Measurements from ENCODE around the gene RBM15B. TPM values are rescaled to one million over a fixed set of nuclear protein-coding genes. Genes with fewer than 3 reads are reported as not detected.

Gene RBM15B
- total RNA-seq (10 to 100 TPM; 15.0 to 19.6 (median 15.6) TPM), polyA plus RNA-seq (8.7 TPM)
- long read RNA-seq, donor 1, full-length matches to known transcripts: 122 of 122 reads
- long read RNA-seq, donor 1, partial matches to known transcripts: 0 of 122 reads
- long read RNA-seq, donor 1, other reads (novel, unspliced or antisense): 0 of 122 reads
- long read RNA-seq, donor 2, full-length matches to known transcripts: 83 of 83 reads
- long read RNA-seq, donor 2, partial matches to known transcripts: 0 of 83 reads
- long read RNA-seq, donor 2, other reads (novel, unspliced or antisense): 0 of 83 reads
- long read RNA-seq, donor 3, full-length matches to known transcripts: 149 of 149 reads
- long read RNA-seq, donor 3, partial matches to known transcripts: 0 of 149 reads
- long read RNA-seq, donor 3, other reads (novel, unspliced or antisense): 0 of 149 reads
- long read RNA-seq, donor 4, full-length matches to known transcripts: 75 of 75 reads
- long read RNA-seq, donor 4, partial matches to known transcripts: 0 of 75 reads
- long read RNA-seq, donor 4, other reads (novel, unspliced or antisense): 0 of 75 reads

GRCh38 chr3:51391075-51391565, at the start of gene RBM15B:
Gene RBM15B (plus strand): TSS chr3:51391285. CDS start chr3:51391400, 115 bp downstream.
- Histone ChIP-seq H3K4me1 (ENCODE audit: control insufficient read depth, insufficient read depth, low read length) (peaks cover 22% of the 10 kb centered on the region), H3K9me3 (ENCODE audit: control insufficient read depth, low read length) (no peaks in the 10 kb centered on the region), H3K27me3 (ENCODE audit: control insufficient read depth, insufficient read depth) (no peaks in the 10 kb centered on the region), H3K27ac (ENCODE audit: low read length) (peak within 1 kb of the TSS; percentile 83), H3K4me3 (ENCODE audit: low read length) (peak within 1 kb of the TSS; percentile 73)
- WGBS: under 1% methylated on average over 83 of the region's 83 CpGs
- intact Hi-C loops (cut with DNase I): loop anchor here in 2 of 4 donors (10.0 kb wide), 2 partner anchors 284 to 294 kb away; partner anchors contain the start of gene TEX264 (in 1 of the 2)
- ATAC-seq (peak; percentile 93 to 96), DNase-seq (peak; percentile 98 to 100 (median 99))

DNA sequence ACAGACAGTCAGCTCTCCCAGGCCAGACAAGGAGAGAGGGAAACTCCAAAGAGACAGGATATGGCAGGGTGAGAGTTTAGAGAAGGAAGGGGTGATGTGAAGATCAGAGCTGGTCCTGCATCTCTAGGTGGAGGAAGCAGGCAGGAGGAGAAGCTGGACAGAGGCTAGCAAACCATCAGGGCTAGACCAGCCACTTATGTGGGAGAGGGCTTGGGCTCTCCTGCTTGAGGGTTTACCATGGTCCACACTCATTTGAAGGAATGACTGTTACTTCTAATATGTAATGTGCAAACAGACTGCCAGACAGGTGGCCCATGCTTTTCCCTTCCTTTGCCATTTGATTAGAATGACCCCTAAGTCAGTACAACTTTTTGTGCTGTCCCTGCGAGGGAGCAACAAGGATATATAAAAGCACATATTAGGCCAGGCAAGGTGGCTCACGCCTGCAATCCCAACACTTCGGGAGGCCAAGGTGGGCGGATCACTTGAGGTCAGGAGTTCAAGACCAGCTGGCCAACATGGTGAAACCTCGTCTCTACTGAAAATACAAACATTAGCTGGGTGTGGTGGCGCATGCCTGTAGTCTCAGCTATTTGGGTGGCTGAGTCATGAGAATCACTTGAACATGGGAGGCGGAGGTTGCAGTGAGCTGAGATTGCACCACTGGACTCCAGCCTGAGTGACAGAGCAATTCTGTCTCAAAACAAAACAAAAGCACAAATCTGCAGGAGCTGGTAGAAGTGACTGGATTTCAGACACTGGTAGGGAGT, 47.0 kb upstream of the RBM15B start:
- Histone ChIP-seq H3K27me3 (ENCODE audit: control insufficient read depth, insufficient read depth) (no peaks in the 10 kb centered on the region), H3K27ac (ENCODE audit: low read length) (no peak overlapping the region), H3K4me1 (ENCODE audit: control insufficient read depth, insufficient read depth, low read length) (peaks cover 2% of the 10 kb centered on the region), H3K4me3 (ENCODE audit: low read length) (no peak overlapping the region), H3K9me3 (ENCODE audit: control insufficient read depth, low read length) (no peaks in the 10 kb centered on the region)
- ATAC-seq: no peak
- WGBS: 81% methylated on average over 7 of the region's 7 CpGs
- DNase-seq: peak in 1 of 3 donors; percentile 17
- intact Hi-C loops (cut with DNase I): no loop called here

GRCh38 chr3:51350751-51351150, 40.3 kb upstream of the RBM15B start:
- H3K27me3 ChIP-seq (ENCODE audit: control insufficient read depth, insufficient read depth): no peaks in the 10 kb centered on the region
- intact Hi-C loops (cut with DNase I): no loop called here
- WGBS: 75% methylated on average over 1 of the region's 1 CpG
- no peaks in the 10 kb centered on the region for H3K4me1 ChIP-seq (ENCODE audit: control insufficient read depth, insufficient read depth, low read length)
- H3K9me3 ChIP-seq (ENCODE audit: control insufficient read depth, low read length): no peaks in the 10 kb centered on the region
- no peak overlapping the region for H3K27ac ChIP-seq (ENCODE audit: low read length)
- DNase-seq (no peak), ATAC-seq (no peak)
- no peak overlapping the region for H3K4me3 ChIP-seq (ENCODE audit: low read length)

- Histone ChIP-seq H3K27ac (ENCODE audit: low read length) (no peak overlapping the region), H3K27me3 (ENCODE audit: control insufficient read depth, insufficient read depth) (no peaks in the 10 kb centered on the region), H3K4me3 (ENCODE audit: low read length) (no peak overlapping the region), H3K9me3 (ENCODE audit: control insufficient read depth, low read length) (no peaks in the 10 kb centered on the region), H3K4me1 (ENCODE audit: control insufficient read depth, insufficient read depth, low read length) (no peaks in the 10 kb centered on the region)
- DNase-seq: no peak
- intact Hi-C loops (cut with DNase I): no loop called here
- ATAC-seq: no peak
- 86% methylated on average over 4 of the region's 4 CpGs for WGBS
Observed at GRCh38 chr3:51353131-51353530, 38.0 kb upstream of the RBM15B start.

GRCh38 chr3:51353691-51354090, 37.4 kb upstream of the RBM15B start:
- 53% methylated on average over 1 of the region's 1 CpG for WGBS
- ATAC-seq (no peak), DNase-seq (no peak)
- no peaks in the 10 kb centered on the region for H3K9me3 ChIP-seq (ENCODE audit: control insufficient read depth, low read length)
- no peak overlapping the region for H3K27ac ChIP-seq (ENCODE audit: low read length)
- intact Hi-C loops (cut with DNase I): no loop called here
- no peak overlapping the region for H3K4me3 ChIP-seq (ENCODE audit: low read length)
- no peaks in the 10 kb centered on the region for H3K4me1 ChIP-seq (ENCODE audit: control insufficient read depth, insufficient read depth, low read length)
- H3K27me3 ChIP-seq (ENCODE audit: control insufficient read depth, insufficient read depth): no peaks in the 10 kb centered on the region

GRCh38 chr3:51354172-51354571, 36.9 kb upstream of the RBM15B start:
- Histone ChIP-seq H3K27me3 (ENCODE audit: control insufficient read depth, insufficient read depth) (no peaks in the 10 kb centered on the region), H3K4me3 (ENCODE audit: low read length) (no peak overlapping the region)

GRCh38 chr3:51354731-51355615, 36.1 kb upstream of the RBM15B start:
- DNase-seq: no peak
- Histone ChIP-seq H3K27me3 (ENCODE audit: control insufficient read depth, insufficient read depth) (no peaks in the 10 kb centered on the region), H3K9me3 (ENCODE audit: control insufficient read depth, low read length) (no peaks in the 10 kb centered on the region), H3K4me1 (ENCODE audit: control insufficient read depth, insufficient read depth, low read length) (no peaks in the 10 kb centered on the region), H3K27ac (ENCODE audit: low read length) (no peak overlapping the region), H3K4me3 (ENCODE audit: low read length) (no peak overlapping the region)
- no peak for ATAC-seq
- WGBS: 85% methylated on average over 9 of the region's 9 CpGs
- intact Hi-C loops (cut with DNase I): no loop called here

More at GRCh38 chr3:51354172-51354571, 36.9 kb upstream of the RBM15B start:
- Histone ChIP-seq H3K27ac (ENCODE audit: low read length) (no peak overlapping the region), H3K4me1 (ENCODE audit: control insufficient read depth, insufficient read depth, low read length) (no peaks in the 10 kb centered on the region), H3K9me3 (ENCODE audit: control insufficient read depth, low read length) (no peaks in the 10 kb centered on the region)
- intact Hi-C loops (cut with DNase I): no loop called here
- ATAC-seq: no peak
- WGBS: 92% methylated on average over 2 of the region's 2 CpGs
- DNase-seq: no peak

DNA sequence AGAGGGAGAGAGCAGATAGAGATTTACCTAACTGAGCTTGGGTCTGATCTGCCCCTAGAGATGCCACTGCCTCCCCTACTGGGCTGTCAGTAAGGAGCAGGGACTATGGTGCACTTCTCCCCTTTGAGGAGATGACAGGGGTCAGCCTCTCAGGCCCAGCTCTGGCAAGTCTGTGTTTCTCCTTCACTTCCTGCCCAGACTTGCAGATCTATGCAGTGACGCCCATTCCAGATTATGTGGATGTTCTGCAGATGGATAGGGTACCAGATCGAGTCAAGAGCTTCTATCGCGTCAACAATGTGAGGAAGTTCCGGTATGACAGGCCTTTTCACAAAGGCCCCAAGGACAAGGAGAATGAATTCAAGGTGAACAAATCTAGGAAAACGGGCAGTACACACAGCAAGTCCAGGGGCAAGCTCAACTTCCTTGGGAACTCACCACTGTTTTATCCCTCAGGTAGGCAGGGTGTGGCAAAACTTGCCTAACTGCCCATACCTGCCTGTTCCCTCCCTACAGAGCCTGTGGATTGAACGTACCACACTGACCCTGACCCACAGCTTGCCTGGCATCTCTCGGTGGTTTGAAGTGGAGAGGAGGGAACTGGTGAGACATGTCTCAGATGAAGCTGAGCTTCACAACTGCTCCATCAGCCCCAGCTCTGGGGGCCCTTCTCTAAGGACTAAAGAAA, 35.0 kb upstream of the RBM15B start:
- no peak for ATAC-seq
- Histone ChIP-seq H3K4me1 (ENCODE audit: control insufficient read depth, insufficient read depth, low read length) (no peaks in the 10 kb centered on the region), H3K27me3 (ENCODE audit: control insufficient read depth, insufficient read depth) (no peaks in the 10 kb centered on the region), H3K27ac (ENCODE audit: low read length) (no peak overlapping the region), H3K4me3 (ENCODE audit: low read length) (no peak overlapping the region), H3K9me3 (ENCODE audit: control insufficient read depth, low read length) (no peaks in the 10 kb centered on the region)
- WGBS: 70% methylated on average over 8 of the region's 8 CpGs
- no peak for DNase-seq
- intact Hi-C loops (cut with DNase I): no loop called here

- Histone ChIP-seq H3K9me3 (ENCODE audit: control insufficient read depth, low read length) (no peaks in the 10 kb centered on the region), H3K4me3 (ENCODE audit: low read length) (no peak overlapping the region), H3K27me3 (ENCODE audit: control insufficient read depth, insufficient read depth) (no peaks in the 10 kb centered on the region), H3K27ac (ENCODE audit: low read length) (no peak overlapping the region), H3K4me1 (ENCODE audit: control insufficient read depth, insufficient read depth, low read length) (no peaks in the 10 kb centered on the region)
- ATAC-seq (no peak), DNase-seq (no peak)
- intact Hi-C loops (cut with DNase I): no loop called here
- 64% methylated on average over 4 of the region's 4 CpGs for WGBS
Observed at GRCh38 chr3:51357856-51358255, 33.2 kb upstream of the RBM15B start.

- Histone ChIP-seq H3K27ac (ENCODE audit: low read length) (no peak overlapping the region), H3K27me3 (ENCODE audit: control insufficient read depth, insufficient read depth) (no peaks in the 10 kb centered on the region), H3K4me1 (ENCODE audit: control insufficient read depth, insufficient read depth, low read length) (no peaks in the 10 kb centered on the region), H3K9me3 (ENCODE audit: control insufficient read depth, low read length) (no peaks in the 10 kb centered on the region), H3K4me3 (ENCODE audit: low read length) (no peak overlapping the region)
- intact Hi-C loops (cut with DNase I): no loop called here
- WGBS: 56% methylated on average over 3 of the region's 3 CpGs
- ATAC-seq: no peak
- no peak for DNase-seq
Observed at GRCh38 chr3:51358981-51359380, 32.1 kb upstream of the RBM15B start.

Measured in right cardiac atrium (tissue), 5 donors.